RPMI8226 (cell line): ENCODE measurements around the gene DNASE1L3.

Experiments
- DNase-seq: peaks from one replicate; pipeline ENCODE4 v3.0.0-alpha.2; 2015

DNASE1L3 gene

GRCh38 chr3:58198804-58199203 lies 12.0 kb downstream of the DNASE1L3 start:
- no peak for DNase-seq

DNA sequence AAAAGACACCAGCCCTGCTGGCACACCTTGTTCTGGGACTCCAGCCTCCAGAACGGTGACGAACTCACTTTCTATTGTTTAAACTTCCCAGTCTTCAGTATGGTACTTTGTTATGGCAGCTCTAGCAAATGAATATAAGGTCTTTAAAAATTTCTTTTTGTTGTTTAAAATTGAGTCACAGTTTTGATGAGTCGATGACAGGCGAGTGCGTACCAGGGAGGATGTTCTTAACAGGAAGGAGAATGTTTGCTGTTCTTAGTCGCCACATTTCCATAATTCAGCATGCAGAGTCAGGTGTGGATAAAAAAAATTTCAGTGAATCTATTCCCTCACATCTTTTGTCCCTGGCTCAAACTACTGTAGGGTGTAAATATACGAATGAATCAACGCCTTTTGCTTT lies 12.4 kb downstream of the DNASE1L3 start:
- no peak for DNase-seq

- DNase-seq = no peak
Observed at GRCh38 chr3:58197588-58197987, 13.2 kb downstream of the DNASE1L3 start.

DNA sequence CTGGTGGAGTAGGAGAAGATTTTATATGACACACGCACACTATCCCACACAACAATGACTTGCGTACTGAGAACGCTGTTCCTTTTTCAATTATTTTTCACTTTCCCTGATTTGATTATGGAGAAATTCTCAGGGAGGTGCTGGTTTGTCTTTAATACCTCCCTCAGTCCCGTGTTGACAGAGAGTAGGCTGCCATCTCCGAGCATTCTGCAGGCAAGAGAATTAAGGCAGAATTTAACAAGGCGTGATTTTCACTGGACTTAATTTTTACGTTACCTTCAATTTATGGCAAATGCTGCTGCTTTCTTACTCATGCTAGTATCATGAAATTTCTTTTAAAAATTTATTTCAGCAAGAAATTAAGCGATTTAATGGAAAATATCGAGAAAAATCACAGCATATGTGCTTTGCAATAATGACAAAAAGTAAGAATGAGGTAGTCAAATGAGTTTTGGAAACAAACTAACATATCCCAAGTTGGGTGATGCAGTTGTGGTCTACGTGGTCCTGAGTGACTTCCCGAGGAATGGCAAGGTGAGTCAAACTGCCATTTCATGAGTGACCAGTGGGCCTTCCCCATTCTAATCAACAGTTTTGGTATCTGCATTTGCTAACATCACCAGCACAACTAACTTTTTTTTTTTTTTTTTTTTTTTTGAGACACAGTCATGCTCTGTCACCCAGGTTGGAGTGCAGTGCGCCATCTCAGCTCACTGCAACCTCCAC lies 16.9 kb downstream of the DNASE1L3 start:
- DNase-seq = no peak

- DNase-seq = no peak
Observed at GRCh38 chr3:58192069-58192468, 18.7 kb downstream of the DNASE1L3 start.

DNA sequence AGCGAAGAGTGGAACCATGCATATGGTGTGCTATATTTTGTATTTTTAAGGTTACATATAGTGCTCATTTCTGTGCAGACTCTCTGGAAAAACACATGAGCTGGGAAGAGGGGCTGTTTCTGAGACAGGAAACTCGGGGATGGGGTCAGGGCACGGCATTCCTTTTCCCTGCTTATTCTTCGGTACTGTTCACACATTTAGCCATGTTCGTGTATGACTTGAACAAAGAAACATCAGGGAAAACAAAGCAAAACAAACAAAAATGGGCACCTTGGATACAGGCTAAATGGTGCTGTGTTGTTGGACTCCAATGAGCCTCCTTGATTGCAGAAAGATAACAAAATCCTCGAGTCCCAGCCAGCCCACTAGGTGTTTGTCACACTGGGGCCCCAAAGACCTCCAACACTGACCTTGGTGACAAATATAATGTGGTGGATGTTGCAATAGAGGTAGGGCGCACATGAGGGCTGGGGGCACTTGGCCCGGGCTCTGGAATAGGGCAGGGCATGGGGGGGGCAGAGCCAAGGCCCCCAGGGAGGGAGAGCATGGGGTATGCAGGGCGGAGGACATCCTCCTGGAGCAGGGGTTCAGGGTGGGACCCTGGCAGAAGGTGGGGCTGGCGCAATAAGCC lies 19.3 kb downstream of the DNASE1L3 start:
- DNase-seq = no peak

- no peak for DNase-seq
Observed at GRCh38 chr3:58190882-58191281, 19.9 kb downstream of the DNASE1L3 start.

- no peak for DNase-seq
Observed at GRCh38 chr3:58190291-58190690, 20.5 kb downstream of the DNASE1L3 start.

DNA sequence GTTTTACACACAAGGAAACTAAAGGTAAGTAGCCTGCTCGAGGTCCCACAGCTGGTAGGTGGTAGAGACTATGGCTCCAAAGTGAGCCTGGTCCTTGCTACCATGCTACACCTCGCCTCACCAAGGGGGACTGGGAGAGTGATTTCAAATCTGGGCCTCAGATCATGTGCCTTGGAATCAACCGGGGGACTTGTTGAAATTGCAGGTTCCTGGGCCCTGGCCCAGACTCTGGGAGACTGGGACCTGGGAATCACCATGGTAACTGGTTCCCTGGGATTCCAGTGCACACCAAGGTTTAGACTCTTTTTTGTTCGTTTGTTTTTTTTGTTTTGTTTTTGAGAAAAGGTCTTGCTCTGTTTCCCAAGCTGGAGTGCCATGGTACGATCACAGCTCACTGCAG lies 21.1 kb downstream of the DNASE1L3 start:
- no peak for DNase-seq

DNA sequence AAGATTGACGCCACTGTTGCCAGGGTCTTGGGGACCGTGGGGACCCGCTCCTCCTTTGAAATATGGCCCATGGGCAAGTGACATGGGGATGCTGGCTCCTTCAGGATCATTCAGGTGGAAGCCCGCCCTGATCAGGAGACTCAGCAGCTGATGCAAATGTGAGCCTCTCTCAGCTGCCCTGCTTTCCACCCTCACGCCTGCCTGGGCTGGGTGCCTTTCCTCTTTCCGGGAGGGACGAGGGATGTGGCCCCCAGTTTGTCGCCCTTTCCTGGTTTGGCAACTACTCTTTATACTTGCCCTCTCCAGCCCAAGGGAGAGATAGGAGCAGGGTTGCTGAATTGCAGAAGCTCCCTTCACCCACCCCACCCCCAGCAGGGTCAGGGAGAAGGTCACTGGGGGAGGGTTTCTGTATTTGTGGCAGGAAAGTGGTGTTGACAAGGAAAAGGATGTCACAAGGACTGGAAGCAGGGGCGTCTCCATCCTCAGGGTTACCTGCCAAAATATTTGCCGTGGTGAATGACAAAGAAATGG lies 21.8 kb downstream of the DNASE1L3 start:
- peak; percentile 17 for DNase-seq

DNA sequence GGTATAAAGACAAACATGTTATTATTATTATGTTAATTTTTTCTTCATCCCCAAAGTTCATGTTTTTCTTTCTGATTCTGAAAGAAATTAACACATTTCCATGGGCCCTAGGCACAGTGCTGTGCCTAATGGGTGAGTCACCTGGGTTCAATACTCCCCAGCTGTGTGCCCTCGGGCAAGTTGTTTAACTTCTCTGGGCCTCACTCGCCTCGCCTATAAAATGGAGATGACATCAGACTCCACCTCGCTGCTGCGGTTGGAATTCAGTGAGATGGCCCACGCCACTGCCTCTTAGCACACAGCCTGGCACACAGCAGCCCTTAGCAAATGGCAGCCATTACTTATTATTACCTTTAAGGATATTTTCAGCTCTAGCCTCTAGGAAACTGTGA lies 22.6 kb downstream of the DNASE1L3 start:
- no peak for DNase-seq

DNA sequence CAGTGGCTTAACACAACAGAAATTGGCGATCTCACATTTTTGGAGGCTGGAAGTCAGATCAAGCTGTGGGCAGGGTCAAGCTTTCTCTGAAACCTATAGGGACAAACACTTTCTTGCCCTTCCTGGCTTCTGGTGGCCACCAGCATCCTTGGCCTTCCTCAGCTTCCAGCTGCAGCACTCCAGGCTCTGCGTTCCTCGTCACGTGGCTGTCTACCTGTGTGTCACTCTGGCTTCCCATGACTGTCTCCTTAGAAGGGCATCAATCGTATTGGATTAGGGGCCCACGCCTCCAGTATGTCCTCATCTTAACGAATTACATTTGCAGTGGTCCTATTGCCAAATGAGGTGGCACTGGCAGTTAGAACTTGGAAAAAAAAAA lies 25.8 kb downstream of the DNASE1L3 start:
- DNase-seq = no peak

DNA sequence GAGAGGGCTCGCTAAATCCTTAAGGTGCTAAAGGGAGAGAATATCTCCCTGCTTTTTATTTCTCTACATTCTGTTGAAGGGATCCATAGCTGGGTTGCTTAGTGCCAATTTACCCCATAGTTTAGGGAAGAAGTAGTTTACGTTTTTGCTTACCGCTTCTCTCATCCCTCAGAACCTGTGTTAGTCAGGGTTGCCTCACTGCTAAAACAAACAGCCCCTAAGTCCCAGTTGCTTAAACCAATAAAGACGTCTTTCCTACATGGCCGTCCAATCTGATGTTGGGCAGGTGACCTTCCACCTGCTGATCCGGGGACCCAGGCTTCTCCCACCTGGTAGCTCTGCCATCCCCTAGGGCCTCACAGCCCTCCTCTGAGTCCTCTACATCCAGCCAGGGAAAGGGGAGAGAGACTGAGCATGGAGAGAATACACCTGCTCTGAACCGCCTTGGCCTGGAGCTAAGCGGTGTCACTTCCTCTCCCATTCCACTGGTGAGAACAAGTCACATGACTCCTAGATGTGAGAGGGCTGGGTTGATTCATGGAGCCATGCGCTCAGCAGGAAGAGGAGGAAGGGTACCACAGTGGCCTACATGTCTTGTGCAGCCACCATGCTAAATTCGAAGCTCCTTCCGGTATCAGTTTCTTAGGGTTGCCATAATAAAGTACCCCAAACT lies 26.3 kb downstream of the DNASE1L3 start:
- peak; percentile 16 for DNase-seq

DNA sequence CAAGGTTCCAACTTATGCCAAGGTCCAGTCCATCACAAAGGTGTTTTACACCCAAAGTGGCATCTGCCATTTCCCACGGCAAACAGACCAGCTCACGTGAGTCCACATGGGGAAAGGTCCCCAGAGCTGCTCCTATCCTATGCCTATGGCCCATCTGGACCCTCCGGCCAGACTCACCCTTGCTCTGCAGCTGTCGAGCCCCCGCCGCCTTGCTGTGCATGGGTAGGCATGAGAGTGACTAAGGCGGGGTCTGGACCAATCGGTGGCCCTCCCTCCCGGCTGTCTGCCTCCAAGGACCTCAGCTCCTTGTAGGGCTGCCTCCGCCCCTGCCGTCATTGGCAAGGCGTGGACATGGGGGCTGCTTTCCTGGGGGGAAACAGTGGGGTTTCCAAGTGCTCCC lies 26.9 kb downstream of the DNASE1L3 start:
- DNase-seq = no peak

DNA sequence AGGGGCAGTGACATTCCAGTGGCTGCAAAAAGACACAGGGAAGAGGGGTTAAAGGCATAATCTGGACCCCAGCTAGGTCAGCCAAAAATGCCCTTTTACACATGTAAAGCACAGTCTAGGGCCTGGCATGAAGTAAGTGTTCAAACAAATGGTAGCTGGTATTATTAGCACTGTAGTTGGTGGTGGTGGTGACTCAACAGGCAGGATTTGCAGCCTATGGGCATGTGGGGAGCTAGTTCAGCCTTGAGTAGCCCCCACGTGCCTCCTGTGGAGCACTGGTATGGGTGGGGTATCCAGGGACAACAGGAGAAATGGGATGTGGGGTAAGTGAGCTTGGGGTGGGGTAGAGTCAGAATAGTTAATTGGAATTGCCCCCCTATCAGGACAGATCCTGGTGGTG lies 27.6 kb downstream of the DNASE1L3 start:
- no peak for DNase-seq

- DNase-seq = no peak
Observed at GRCh38 chr3:58180940-58181587, 29.7 kb downstream of the DNASE1L3 start.

DNA sequence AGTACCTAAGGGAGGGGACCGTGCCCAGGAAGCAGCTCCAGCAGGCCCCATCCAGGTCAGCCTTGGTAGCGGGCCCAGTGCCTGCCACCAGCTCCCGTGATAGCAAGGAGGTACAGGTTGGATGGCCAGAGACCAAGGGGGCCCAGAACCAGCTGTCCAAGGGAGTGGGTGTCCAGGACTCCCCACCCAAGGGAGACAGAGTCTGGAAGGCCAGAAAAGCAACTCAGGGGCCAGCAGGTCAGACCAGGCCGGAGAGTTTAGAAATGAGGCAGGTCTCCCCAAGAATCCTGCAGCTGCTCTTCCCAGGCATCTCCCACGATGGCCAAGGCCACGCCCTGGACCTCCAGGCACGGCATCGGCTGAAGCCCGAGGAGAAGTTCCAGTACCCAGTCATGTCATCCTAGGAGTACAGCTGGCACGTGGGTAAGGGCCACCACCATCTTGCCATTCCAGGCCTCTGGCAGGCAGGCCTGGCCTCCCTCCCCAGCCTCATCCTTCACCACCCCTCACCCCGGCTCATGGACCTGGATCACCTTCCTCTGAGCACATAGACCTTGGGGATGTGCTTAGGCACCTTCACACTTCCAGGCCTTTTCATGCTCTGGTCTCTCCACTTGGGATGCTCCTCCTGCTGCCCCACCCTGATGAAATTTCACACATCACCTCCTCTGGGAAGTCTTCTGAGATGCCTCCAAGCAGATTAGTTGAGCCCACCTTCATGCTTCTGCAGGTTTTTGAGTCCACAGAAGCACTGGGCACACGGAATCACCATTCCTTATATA lies 30.5 kb downstream of the DNASE1L3 start:
- DNase-seq = no peak

GRCh38 chr3:58179235-58180098 lies 31.3 kb downstream of the DNASE1L3 start:
- peak; percentile 63 for DNase-seq

DNA sequence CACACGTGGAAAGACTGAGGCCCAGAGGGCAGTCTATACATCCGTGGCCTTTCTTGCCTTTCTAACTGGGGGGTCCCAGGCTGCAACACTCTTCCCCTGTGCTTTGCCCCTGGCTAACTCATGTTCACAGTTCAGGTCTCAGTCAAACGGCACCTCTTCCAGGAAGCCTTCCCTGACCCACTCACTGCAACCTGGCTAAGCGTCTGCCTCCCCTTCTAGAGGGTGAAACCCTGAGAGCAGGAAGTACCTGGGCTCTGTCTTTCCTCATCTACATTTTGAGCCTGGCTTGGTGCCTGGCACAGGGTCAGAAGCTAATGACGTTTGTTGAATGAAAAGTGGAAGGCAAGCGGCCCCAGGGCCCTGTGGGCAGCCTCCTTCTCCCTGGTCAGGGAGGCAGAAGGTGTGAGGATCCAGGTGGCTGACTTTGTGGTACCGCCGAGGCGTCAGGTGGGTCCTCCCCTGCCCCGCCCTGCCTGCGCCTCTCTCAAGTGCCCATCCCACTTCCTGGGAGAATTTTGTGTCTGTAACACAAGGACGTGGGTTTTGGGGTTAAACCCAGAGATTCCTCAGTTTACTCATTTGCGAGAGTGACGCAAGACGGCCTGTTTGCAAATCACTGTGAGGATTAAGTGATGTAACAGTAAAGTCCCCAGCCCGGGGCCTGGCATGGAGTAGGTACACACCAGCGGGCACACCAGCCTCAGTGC lies 32.1 kb downstream of the DNASE1L3 start:
- peak; percentile 63 for DNase-seq

DNA sequence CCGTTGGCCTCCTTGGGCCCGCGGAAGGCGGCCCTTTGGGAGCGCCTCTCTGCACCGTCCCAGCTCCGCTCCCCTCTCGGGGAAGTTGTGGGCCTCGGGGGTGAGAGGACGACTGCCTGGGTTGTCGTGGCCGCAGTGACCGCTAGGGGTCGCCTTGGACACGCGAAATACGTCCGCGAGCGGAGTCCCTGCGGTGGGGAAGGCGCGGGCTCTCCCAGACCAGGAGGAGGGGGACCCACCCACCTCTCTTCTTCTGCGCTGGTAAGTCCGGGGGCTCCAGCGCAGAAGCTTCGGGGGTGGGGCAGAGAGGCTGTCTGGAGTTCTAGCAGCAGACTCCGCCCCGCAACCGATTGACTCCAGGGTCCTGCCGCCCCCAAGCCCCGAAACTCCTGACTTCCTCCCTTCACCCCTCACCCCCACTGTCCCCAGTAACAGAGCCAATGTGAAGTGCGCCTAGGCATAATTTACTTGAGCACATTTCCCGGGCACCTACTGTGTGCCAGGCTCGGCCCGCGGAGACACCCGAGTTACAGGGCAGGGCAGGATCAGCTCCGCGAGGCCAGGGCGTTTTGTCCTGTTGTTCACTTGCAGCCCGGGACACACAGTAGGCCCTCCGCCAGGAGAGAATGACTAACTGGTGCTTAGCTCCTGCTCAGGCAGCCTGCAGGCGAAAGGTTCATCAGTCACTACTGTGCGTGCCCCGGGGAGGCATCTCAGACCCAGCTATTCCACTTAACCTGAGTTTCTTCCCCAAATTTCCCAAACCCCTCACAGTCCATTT lies 32.8 kb downstream of the DNASE1L3 start:
- DNase-seq = peak; percentile 89
